22Rv1 (cell line): ENCODE measurements around the gene SGCD.

Source experiments
- ZFX ChIP-seq: fragments of 450-650 bp; IDR thresholded peaks from 2 replicates; pipeline ENCODE4 v1.6.1; 2017; ENCODE audit warnings: antibody characterized with exemption, borderline replicate concordance
- TF ChIP-seq, protein P1 (sequence below): fragments of 450-650 bp; IDR thresholded peaks from 2 replicates; pipeline ENCODE4 v1.5.1; 2017; ENCODE audit warnings: mild to moderate bottlenecking

DNA sequence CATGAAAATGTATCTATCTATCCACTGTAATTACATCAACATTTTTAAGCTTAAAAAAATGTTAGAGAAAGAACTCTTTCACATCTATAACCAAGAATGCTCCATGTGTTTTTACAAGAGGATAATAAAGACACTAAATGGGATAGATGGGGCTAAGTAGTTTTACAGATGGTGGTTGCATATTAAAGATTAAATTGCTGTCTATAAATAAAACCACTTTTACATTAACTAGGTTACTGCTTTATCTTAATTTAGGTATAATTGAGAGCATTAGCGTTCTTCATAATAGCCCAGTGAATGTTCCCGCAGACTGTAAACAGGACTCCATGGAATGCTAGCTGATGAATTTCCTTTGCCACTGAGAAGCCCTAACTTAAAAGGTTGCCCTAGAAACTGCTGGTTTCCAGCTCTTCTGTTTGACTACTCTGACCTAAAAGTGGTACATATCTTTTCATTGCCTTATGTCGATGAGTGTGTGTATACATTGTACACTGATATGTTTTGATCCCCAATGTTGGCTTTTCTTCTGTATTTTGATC lies 117.9 kb downstream of the SGCD start:
- TF ChIP-seq, protein P1, sequence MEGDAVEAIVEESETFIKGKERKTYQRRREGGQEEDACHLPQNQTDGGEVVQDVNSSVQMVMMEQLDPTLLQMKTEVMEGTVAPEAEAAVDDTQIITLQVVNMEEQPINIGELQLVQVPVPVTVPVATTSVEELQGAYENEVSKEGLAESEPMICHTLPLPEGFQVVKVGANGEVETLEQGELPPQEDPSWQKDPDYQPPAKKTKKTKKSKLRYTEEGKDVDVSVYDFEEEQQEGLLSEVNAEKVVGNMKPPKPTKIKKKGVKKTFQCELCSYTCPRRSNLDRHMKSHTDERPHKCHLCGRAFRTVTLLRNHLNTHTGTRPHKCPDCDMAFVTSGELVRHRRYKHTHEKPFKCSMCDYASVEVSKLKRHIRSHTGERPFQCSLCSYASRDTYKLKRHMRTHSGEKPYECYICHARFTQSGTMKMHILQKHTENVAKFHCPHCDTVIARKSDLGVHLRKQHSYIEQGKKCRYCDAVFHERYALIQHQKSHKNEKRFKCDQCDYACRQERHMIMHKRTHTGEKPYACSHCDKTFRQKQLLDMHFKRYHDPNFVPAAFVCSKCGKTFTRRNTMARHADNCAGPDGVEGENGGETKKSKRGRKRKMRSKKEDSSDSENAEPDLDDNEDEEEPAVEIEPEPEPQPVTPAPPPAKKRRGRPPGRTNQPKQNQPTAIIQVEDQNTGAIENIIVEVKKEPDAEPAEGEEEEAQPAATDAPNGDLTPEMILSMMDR: no peak
- TF ChIP-seq ZFX: no peak
